Activated CD4-positive, alpha-beta T cell treated with anti-CD3 and anti-CD28 coated beads for 4 hours (primary cell): ENCODE measurements around the gene FAM50A.

Source experiments
- DNase-seq, 2 donors: peaks; one replicate each; pipeline ENCODE4 v3.0.0-alpha.2; 2020

Gene FAM50A

DNA sequence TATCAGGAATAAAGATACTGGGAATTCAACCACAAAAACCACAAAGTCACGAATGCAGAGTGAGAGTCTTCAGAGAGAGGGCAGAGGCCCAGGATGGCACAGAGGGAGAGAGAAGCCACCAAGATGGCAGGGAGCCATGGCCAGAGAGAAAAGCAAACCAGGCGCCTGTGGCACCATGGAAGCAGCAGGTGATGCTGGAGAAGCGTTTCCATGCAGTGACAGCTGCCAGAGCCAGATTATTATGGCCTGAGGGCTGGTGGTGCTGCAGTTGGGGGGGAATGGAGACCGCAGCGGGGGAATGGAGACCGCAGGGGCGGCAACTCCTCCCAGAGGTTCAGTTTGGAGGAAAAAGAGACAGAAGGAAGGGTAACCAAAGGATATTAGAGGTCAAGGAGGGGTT, 26.8 kb upstream of the FAM50A start:
- no peak for DNase-seq

GRCh38 chrX:154419189-154419588, 24.8 kb upstream of the FAM50A start:
- no peak for DNase-seq

DNA sequence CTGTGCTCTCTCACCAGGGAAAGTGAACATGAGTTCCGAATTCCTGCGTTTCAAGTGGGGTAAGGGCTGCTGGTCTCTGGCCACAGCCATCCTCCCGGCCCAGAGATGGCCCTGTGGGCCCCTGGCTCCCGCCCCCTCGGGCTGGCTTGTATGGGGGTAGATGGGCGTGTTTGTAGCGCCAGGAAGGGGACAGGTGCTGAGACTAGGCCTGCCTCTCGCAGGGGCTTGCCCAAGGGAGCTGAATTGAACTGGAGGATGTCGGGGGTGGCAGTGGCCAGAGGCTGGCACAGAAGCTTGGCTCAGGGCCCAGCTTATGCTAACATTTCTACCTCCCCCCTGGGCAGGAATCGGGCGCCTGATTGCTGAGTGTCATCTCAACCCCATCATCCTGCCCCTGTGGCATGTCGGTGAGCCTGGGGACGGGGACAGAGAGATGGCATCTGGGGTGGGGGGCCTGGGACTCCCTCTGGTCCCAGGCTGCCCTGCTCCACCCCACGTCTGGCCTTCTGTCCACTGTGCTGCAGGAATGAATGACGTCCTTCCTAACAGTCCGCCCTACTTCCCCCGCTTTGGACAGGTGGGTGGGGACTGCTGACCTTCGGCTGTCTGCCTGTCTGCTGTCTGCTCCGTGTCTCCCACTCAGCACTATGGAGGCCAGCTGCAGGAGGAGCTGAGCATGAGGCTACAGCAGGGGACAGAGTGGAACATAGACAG, 24.1 kb upstream of the FAM50A start:
- no peak for DNase-seq

DNA sequence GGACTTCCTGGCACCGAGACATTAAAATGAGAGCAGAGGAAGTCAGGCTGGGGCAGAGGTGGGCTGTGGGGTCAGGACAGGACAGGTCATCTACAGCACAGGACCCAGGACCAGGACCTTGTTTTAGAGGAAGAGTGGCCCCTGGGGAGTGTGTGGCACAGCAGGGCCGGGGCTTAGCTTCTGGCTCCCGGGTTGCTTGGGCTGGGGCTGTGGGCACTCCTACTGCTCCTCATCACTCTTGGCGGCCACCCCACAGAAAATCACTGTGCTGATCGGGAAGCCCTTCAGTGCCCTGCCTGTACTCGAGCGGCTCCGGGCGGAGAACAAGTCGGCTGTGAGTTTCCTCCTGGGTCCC, 23.6 kb upstream of the FAM50A start:
- DNase-seq = no peak

DNA sequence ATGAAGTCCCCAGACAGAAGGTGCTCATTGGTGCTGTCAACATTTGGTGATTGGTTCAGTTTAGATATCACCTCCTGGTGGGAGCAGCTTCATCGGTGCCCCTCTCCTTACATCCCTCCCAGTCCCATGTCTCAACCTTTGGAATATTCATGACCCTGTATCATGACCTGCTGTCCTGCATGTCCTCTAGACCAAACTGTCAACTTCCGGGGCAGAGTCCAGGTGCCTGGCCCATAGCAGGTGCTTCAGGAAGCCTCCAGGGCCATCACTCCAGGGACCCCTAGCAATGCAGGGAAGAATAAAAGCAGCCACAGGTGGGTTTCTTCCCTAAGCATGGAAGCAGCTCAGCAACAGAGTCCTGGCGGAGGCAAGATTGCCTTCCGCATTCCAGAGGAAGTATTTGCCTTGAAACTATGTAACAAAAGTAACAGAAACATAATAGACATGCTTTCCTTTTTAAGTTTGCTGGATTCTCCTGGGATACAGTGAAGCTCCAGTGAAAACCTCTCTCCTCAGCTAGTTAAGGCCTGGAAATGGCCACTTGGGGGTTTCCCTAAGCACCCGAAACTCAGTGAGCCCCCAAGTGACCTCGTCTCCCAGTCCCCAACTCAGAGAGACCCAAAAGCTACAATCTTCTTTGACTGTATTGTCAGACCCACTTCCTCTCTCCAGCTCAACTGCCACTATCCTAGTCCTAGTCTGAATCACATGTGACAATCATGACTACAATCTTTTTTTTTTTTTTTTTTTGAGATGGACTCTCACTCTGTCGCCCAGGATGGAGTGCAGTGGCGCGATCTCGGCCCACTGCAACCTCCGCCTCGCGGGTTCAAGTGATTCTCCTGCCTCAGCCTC, 16.8 kb upstream of the FAM50A start:
- DNase-seq = no peak

- peak; percentile 81 to 83 for DNase-seq
Measured at GRCh38 chrX:154428176-154429171, 15.5 kb upstream of the FAM50A start, which contains the start of gene ATP6AP1. ATP6AP1 (plus strand) TSS chrX:154428677; CDS start chrX:154428693, 16 bp downstream.

- no peak for DNase-seq
Measured at GRCh38 chrX:154429711-154430110, 14.2 kb upstream of the FAM50A start.

GRCh38 chrX:154430479-154430878, 13.5 kb upstream of the FAM50A start:
- no peak for DNase-seq

DNA sequence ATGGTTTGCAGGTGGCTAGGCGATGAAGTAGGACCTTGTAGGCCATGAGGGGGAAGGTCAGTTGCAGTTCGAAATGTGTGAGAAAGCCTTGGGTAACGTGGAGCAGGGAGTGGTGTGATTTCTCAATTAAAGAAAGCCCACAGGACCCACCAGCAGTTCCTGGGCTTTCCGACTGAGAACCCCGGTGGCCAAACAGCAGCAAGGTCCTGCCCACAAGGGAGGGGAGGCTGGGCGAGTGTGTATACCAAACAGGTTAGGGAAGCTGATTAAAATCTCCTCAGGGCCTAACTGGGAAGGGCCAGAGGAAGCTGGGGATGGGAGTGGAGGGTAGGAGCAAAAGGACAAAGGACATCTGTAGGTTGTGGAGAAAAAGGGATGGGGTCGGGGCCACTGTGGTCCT, 13.0 kb upstream of the FAM50A start:
- no peak for DNase-seq

- no peak for DNase-seq
Measured at GRCh38 chrX:154431341-154431740, 12.6 kb upstream of the FAM50A start.

DNA sequence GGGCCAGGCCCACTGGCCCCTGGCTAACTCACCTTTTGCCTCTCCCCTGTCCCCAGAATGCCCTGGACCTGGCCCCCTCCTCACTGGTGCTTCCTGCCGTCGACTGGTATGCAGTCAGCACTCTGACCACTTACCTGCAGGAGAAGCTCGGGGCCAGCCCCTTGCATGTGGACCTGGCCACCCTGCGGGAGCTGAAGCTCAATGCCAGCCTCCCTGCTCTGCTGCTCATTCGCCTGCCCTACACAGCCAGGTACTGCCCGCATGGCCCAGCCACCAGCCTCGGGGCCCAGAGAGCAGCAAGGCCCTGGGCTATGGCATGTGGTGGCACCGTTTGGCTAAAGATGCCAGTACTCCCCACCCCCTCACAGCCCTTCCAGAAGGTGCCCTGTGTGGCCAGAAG, 11.7 kb upstream of the FAM50A start:
- no peak for DNase-seq

DNA sequence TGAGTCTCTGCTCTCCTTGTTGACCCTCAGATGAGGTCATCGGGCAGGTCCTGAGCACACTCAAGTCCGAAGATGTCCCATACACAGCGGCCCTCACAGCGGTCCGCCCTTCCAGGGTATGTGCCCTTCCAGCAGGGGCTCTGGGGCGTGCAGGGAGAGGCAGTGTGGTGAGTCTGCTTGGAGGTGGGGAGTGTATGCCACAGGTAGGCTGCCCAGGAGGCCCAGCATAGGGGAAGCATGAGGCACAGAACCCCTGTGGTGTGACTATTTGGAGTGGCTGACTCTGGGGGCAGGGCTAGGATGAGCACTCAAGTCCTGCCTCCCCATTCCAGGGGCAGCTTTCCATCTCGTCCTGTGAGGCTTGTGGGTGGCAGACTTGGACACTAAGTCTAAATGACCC, 10.3 kb upstream of the FAM50A start:
- DNase-seq = no peak

- DNase-seq = no peak
Measured at GRCh38 chrX:154434394-154435168, 9.4 kb upstream of the FAM50A start.

GRCh38 chrX:154435171-154435733, 8.7 kb upstream of the FAM50A start:
- no peak for DNase-seq

GRCh38 chrX:154436374-154436982, 7.5 kb upstream of the FAM50A start:
- peak; percentile 30 to 48 for DNase-seq

- DNase-seq = peak; percentile 41 to 51
Measured at GRCh38 chrX:154436983-154437752, 6.8 kb upstream of the FAM50A start, which contains the start of gene GDI1. GDI1 (plus strand) TSS chrX:154437154; CDS start chrX:154437255, 101 bp downstream.

DNA sequence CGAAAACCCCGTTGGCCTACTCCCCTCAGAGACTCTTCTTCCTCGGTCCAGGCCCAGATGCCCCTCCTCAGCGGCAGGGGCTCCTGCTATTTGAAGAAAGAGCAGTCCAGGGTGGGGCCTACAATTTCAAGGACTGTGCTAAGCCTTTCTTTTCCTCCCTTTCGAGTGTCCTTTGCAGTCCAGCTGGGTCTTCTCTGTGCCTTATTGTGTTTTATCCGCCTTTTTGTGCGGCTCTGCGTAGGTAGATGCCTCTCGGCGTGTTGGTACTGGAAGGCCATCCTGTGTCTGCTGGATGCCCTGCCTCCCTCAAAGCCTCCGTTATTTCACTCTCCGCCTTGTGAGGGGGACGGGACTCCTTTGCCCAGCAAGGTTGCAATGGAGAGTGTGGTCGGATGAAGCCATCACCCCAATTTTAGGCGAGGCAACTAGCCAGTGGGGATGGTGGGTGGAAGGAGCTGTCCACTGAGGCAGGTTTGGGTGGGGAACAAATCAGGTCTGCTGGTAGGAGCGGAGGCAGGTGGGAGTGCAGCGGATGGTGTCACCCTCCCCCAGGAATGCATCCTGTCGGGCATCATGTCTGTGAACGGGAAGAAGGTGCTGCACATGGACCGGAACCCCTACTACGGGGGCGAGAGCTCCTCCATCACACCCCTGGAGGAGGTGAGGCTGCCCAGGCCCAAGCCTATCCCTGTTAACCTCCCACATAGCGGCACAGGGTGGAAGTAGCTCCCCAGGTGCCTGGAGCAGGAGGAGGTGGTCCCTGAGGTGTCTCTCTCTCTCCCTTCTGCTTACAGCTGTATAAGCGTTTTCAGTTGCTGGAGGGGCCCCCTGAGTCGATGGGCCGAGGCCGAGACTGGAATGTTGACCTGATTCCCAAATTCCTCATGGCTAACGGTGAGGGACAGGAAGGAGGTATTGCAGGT, 5.7 kb upstream of the FAM50A start:
- no peak for DNase-seq

DNA sequence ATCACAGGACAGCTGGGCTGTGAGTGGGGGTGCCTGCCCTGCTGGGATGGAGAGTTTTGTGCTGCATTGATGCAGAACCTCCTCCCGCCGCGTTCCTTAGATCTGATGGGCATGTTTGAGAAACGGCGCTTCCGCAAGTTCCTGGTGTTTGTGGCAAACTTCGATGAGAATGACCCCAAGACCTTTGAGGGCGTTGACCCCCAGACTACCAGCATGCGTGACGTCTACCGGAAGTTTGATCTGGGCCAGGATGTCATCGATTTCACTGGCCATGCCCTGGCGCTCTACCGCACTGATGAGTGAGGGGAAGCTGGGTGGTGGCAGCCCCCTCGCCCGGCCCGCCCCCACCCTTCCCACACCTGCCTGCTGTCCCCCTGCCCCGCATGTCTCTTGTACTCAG, 4.1 kb upstream of the FAM50A start:
- DNase-seq = no peak

DNA sequence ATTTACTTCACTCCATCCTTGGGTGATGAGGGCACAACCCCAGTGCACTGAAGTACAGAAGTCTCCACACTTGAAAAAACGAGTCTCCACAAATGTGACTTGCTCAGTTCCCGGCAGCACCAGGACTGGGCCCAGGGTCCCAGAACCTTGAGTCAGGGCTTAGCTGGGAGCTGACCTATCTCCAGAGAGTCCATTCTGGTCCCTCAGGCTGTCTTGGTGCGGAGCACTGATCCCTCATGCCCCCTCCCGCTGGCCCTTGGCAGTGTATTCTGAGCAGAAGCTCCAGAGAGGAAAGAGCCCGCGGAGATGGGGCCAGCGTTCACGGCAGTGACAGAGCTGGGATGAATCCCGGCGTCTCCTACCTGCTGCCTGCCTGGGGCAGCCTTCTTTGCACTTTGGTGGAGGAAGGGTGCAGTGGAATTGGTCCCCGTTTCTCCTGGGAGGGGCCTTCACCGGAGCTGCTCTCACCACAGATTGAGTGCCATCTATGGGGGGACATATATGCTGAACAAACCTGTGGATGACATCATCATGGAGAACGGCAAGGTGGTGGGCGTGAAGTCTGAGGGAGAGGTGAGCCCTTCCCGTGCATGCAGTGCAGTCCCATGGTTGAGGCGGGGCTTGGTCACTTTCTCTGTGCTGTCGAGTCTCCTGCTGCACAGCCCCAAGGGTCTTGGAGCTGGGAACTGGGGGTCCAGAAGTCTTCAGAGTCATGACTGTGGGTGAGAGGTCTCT, 3.2 kb upstream of the FAM50A start:
- no peak for DNase-seq
